CD8-positive, alpha-beta memory T cell (primary cell): ENCODE measurements around the gene BACH1. TPM values are rescaled to one million over a fixed set of nuclear protein-coding genes. Genes with fewer than 3 reads are reported as not detected.

Source experiments
- CTCF ChIA-PET: fragments of 350-600 bp; sonication (Branson Sonifier 250); formaldehyde crosslinking; loops from one replicate; lab custom pipeline; 2021; ENCODE audit warnings: antibody characterized with exemption; lab: Charles Lee
- POLR2A ChIA-PET: fragments of 350-600 bp; sonication (Branson Sonifier 250); formaldehyde crosslinking; loops from one replicate; lab custom pipeline; 2021; ENCODE audit warnings: antibody characterized with exemption; lab: Charles Lee
- DNase-seq, 5 donors: peaks; one replicate each; pipeline versions ENCODE4 v3.0.0 to v3.0.0-alpha.2; 2020 to 2022; ENCODE audit warnings: mixed read lengths in 1 of 5
- H3K27ac ChIP-seq: one replicate; pipeline ENCODE4 v1.7.0; 2013; ENCODE audit warnings: low read depth, mild to moderate bottlenecking, low read length, moderate library complexity
- H3K27me3 ChIP-seq: 2 replicates; pipeline ENCODE4 v1.7.0; 2013; ENCODE audit warnings: low read length, mild to moderate bottlenecking; ENCODE audit not compliant: insufficient read depth, poor library complexity, severe bottlenecking
- H3K36me3 ChIP-seq: 2 replicates; pipeline ENCODE4 v1.7.0; 2013; ENCODE audit warnings: mild to moderate bottlenecking, low read length, moderate library complexity; ENCODE audit not compliant: insufficient read depth
- H3K4me1 ChIP-seq: 2 replicates; pipeline ENCODE4 v1.7.0; 2013; ENCODE audit warnings: mild to moderate bottlenecking, low read length, moderate library complexity; ENCODE audit not compliant: insufficient read depth
- H3K4me3 ChIP-seq: 2 replicates; pipeline ENCODE4 v1.7.0; 2013; ENCODE audit warnings: mild to moderate bottlenecking, low read length
- H3K9me3 ChIP-seq: 2 replicates; pipeline ENCODE4 v1.7.0; 2013; ENCODE audit warnings: mild to moderate bottlenecking, low read length
- H3K27ac Mint-ChIP-seq, 8 donors: one replicate each; pipeline ENCODE4 v1.8.0; 2020 to 2021; ENCODE audit warnings: mixed read lengths in 8 of 8, mild to moderate bottlenecking in 6 of 8, inconsistent platforms in 3 of 8, moderate library complexity in 3 of 8
- H3K27me3 Mint-ChIP-seq, 2 donors: one replicate each; pipeline ENCODE4 v1.8.0; 2020 to 2021; ENCODE audit warnings: mixed read lengths in 2 of 2, mild to moderate bottlenecking in 1 of 2, moderate library complexity in 1 of 2
- H3K36me3 Mint-ChIP-seq, 3 donors: one replicate each; pipeline ENCODE4 v1.8.0; 2020 to 2021; ENCODE audit warnings: mixed read lengths in 3 of 3, inconsistent platforms in 1 of 3, mild to moderate bottlenecking in 1 of 3
- H3K4me1 Mint-ChIP-seq, 3 donors: one replicate each; pipeline ENCODE4 v1.8.0; 2020 to 2021; ENCODE audit warnings: mixed read lengths in 3 of 3, inconsistent platforms in 1 of 3, mild to moderate bottlenecking in 1 of 3
- H3K4me3 Mint-ChIP-seq, 7 donors: one replicate each; pipeline ENCODE4 v1.8.0; 2020 to 2021; ENCODE audit warnings: mixed read lengths in 7 of 7, mild to moderate bottlenecking in 6 of 7, moderate library complexity in 4 of 7, inconsistent platforms in 2 of 7
- H3K9me3 Mint-ChIP-seq, 5 donors: one replicate each; pipeline ENCODE4 v1.8.0; 2020 to 2022; ENCODE audit warnings: mixed read lengths in 5 of 5, mild to moderate bottlenecking in 3 of 5, moderate library complexity in 2 of 5, inconsistent platforms in 1 of 5
- polyA plus RNA-seq: library from polyadenylated mRNA; unstranded; fragments of 300-500 nt; fragmentation: Illumina TruSeq; gene quantifications from one replicate; pipeline ENCODE4 v1.2.3, GENCODE V29; 2021
- total RNA-seq, 2 experiments: library from RNA; stranded (reverse); gene quantifications; one replicate each; pipeline ENCODE4 v1.2.3, GENCODE V29; 2021

BACH1 gene
- total and polyA plus RNA-seq, 3 experiments from 2014 or later, result 13.0 to 25.6 (median 20.8) TPM

DNA sequence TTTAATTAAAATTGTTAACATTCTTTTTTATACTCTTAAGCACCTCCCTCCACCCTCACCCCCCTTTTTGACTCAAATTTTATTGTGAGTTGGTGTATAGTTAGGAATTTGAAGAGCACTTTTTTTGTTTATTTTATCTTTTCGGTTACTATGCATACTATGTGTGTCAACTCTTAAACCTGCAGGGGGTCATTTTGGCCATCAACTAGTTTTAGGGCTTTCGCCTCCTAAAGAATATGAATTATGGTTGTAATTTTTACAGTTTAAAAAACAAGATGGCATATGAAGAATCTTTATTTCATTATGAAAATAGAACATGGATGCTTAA, 9.7 kb downstream of the BACH1 start:
- H3K36me3 ChIP-seq, result no peaks in the 10 kb centered on the region
- ChIA-PET POLR2A (no interaction called here), CTCF (interaction anchor here (1.1 kb wide), 1 partner anchor 9 kb away, joined by 4 read pairs; no protein-coding TSS in a partner anchor)
- H3K9me3 Mint-ChIP-seq, result no peaks in the 10 kb centered on the region
- no peak overlapping the region for H3K27ac ChIP-seq
- DNase-seq, result no peak
- H3K4me3 ChIP-seq, result no peak overlapping the region
- H3K27me3 ChIP-seq, result no peaks in the 10 kb centered on the region
- H3K36me3 Mint-ChIP-seq, result peaks cover 0 to 7% (median 6%) of the 10 kb centered on the region in 3 donors
- H3K4me3 Mint-ChIP-seq, result peak overlapping the region in 1 of 7 donors; percentile 25
- peaks cover 35 to 70% (median 67%) of the 10 kb centered on the region in 3 donors for H3K4me1 Mint-ChIP-seq
- no peaks in the 10 kb centered on the region for H3K4me1 ChIP-seq
- no peaks in the 10 kb centered on the region for H3K27me3 Mint-ChIP-seq
- no peak overlapping the region for H3K27ac Mint-ChIP-seq
- no peaks in the 10 kb centered on the region for H3K9me3 ChIP-seq

DNA sequence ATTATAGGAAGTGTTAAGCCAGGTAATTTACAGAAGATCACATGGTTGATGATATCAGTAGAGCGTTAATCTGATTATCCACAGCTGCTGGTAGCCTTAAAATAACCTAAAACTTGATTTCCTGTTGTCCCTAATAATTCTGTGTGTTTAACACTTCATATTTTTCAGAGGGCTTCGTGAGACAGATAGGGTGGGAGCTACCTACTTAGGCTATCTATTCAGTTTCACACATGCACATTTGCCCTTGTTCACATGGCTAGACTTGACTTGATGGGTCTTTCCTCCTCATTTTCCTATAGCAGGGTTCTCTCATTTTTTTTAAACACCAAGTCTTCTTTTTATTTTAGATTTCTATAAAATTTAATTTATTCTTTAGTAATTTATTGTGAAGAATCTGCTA, 11.0 kb downstream of the BACH1 start:
- Histone ChIP-seq H3K27ac (no peak overlapping the region), H3K4me1 (no peaks in the 10 kb centered on the region), H3K36me3 (no peaks in the 10 kb centered on the region), H3K27me3 (no peaks in the 10 kb centered on the region), H3K4me3 (no peak overlapping the region), H3K9me3 (no peaks in the 10 kb centered on the region)
- no peak overlapping the region for H3K4me3 Mint-ChIP-seq
- ChIA-PET CTCF (no interaction called here), POLR2A (no interaction called here)
- H3K27ac Mint-ChIP-seq, result no peak overlapping the region
- no peak for DNase-seq
- H3K27me3 Mint-ChIP-seq, result no peaks in the 10 kb centered on the region
- no peaks in the 10 kb centered on the region for H3K9me3 Mint-ChIP-seq
- H3K36me3 Mint-ChIP-seq, result peaks cover 0 to 7% (median 6%) of the 10 kb centered on the region in 3 donors
- peaks cover 37 to 78% (median 71%) of the 10 kb centered on the region in 3 donors for H3K4me1 Mint-ChIP-seq

DNA sequence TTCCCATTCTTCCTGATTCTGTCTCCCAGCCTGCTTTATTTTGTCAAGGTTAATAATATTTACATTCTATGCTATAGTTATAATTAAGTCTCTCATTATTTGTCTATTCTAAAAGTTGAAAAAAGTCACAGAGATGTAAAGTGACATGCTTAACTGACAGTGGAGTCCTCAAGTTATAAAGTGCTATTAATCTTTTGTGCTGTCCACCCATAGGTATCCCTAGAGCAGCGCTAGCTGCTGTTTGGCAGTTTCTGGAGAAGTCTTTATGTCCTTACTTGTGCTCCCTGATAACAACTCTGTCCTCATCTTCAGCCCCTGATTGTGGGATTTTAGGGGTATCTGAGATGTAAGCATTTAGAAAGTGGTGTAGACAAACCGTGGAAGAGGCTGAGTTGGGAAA, 13.1 kb downstream of the BACH1 start:
- peaks cover 34 to 83% (median 67%) of the 10 kb centered on the region in 3 donors for H3K4me1 Mint-ChIP-seq
- no peaks in the 10 kb centered on the region for H3K9me3 Mint-ChIP-seq

GRCh38 chr21:29312981-29313380, 14.3 kb downstream of the BACH1 start:
- H3K4me3 ChIP-seq, result no peak overlapping the region
- no peaks in the 10 kb centered on the region for H3K9me3 ChIP-seq
- Mint-ChIP-seq H3K36me3 (peaks cover 0 to 3% (median 3%) of the 10 kb centered on the region in 3 donors), H3K4me1 (peaks cover 39 to 85% (median 67%) of the 10 kb centered on the region in 3 donors), H3K27ac (no peak overlapping the region), H3K9me3 (no peaks in the 10 kb centered on the region), H3K4me3 (no peak overlapping the region), H3K27me3 (no peaks in the 10 kb centered on the region)
- H3K4me1 ChIP-seq, result no peaks in the 10 kb centered on the region
- ChIA-PET CTCF (interaction anchor here (1.2 kb wide), 1 partner anchor 13 kb away, joined by 4 read pairs; no protein-coding TSS in a partner anchor), POLR2A (no interaction called here)
- no peak overlapping the region for H3K27ac ChIP-seq
- no peaks in the 10 kb centered on the region for H3K36me3 ChIP-seq
- no peak for DNase-seq
- no peaks in the 10 kb centered on the region for H3K27me3 ChIP-seq

More for the DNA sequence above, 13.1 kb downstream of the BACH1 start:
- Mint-ChIP-seq H3K27me3 (no peaks in the 10 kb centered on the region), H3K4me3 (no peak overlapping the region), H3K36me3 (peaks cover 0 to 3% (median 3%) of the 10 kb centered on the region in 3 donors), H3K27ac (peak overlapping the region in 1 of 8 donors; percentile 52)
- DNase-seq, result no peak
- Histone ChIP-seq H3K36me3 (no peaks in the 10 kb centered on the region), H3K4me3 (no peak overlapping the region), H3K9me3 (no peaks in the 10 kb centered on the region), H3K27ac (no peak overlapping the region), H3K4me1 (no peaks in the 10 kb centered on the region), H3K27me3 (no peaks in the 10 kb centered on the region)
- ChIA-PET CTCF (no interaction called here), POLR2A (no interaction called here)

- no peak overlapping the region for H3K4me3 ChIP-seq
- Mint-ChIP-seq H3K4me3 (no peak overlapping the region), H3K4me1 (peaks cover 42 to 85% (median 66%) of the 10 kb centered on the region in 3 donors), H3K36me3 (peaks cover 0 to 5% (median 3%) of the 10 kb centered on the region in 3 donors), H3K27me3 (no peaks in the 10 kb centered on the region), H3K9me3 (no peaks in the 10 kb centered on the region), H3K27ac (peak overlapping the region in 1 of 8 donors; percentile 56)
- no peak overlapping the region for H3K27ac ChIP-seq
- no peaks in the 10 kb centered on the region for H3K36me3 ChIP-seq
- no peaks in the 10 kb centered on the region for H3K27me3 ChIP-seq
- ChIA-PET POLR2A (no interaction called here), CTCF (interaction anchor here (1.2 to 1.5 kb wide), 2 partner anchors 11 to 14 kb away, joined by 4 to 6 read pairs; no protein-coding TSS in a partner anchor)
- H3K4me1 ChIP-seq, result no peaks in the 10 kb centered on the region
- no peak for DNase-seq
- H3K9me3 ChIP-seq, result no peaks in the 10 kb centered on the region
Measured at GRCh38 chr21:29313662-29314408, 15.1 kb downstream of the BACH1 start.

- Mint-ChIP-seq H3K27me3 (no peaks in the 10 kb centered on the region), H3K36me3 (peaks cover 0 to 5% (median 3%) of the 10 kb centered on the region in 3 donors), H3K9me3 (no peaks in the 10 kb centered on the region), H3K4me1 (peaks cover 47 to 85% (median 73%) of the 10 kb centered on the region in 3 donors), H3K27ac (peak overlapping the region in 1 of 8 donors; percentile 71), H3K4me3 (no peak overlapping the region)
- Histone ChIP-seq H3K36me3 (no peaks in the 10 kb centered on the region), H3K27me3 (no peaks in the 10 kb centered on the region), H3K27ac (peak overlapping the region; percentile 33), H3K4me3 (no peak overlapping the region), H3K4me1 (no peaks in the 10 kb centered on the region), H3K9me3 (no peaks in the 10 kb centered on the region)
- ChIA-PET POLR2A (no interaction called here), CTCF (no interaction called here)
- DNase-seq, result no peak
Measured at GRCh38 chr21:29315131-29315749, 16.5 kb downstream of the BACH1 start.

DNA sequence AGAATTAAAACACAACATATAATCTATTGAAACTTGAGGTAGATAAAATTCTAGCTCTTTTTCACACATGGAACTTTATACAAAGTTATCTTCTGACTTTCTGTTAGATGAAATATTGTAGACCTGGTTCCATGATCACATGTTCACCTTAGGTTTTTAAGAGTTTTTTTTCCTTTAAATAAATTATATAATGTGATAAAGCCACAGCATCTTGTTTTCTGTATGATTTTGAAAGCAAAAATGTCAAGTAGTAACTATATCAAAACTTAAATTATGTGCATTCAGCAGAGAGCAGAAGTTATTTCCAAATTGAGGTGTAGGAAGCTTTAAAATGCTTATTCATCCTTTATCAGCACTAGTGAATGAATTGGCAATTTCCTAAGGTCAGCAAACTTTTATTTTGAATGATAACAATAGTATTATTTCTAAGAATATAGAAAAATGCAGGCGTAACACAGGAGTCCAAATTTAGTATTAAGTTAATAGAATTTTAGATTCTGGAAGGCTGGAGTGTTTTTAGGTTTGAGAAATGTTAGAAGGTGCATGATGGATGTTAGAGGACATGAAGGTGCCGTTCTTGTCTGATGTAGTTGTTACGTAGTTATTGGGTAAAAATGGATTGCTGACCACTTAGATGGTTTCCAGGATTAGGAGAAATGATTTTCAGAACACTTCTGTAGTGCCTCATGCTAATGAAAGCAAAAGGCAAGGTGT, 17.5 kb downstream of the BACH1 start:
- Mint-ChIP-seq H3K27me3 (no peaks in the 10 kb centered on the region), H3K9me3 (peaks cover 0 to 3% (median 0%) of the 10 kb centered on the region in 5 donors), H3K36me3 (peaks cover 3 to 6% (median 6%) of the 10 kb centered on the region in 3 donors), H3K27ac (no peak overlapping the region), H3K4me1 (peaks cover 49 to 88% (median 73%) of the 10 kb centered on the region in 3 donors), H3K4me3 (no peak overlapping the region)
- Histone ChIP-seq H3K27me3 (no peaks in the 10 kb centered on the region), H3K27ac (peak overlapping the region; percentile 33), H3K4me1 (no peaks in the 10 kb centered on the region), H3K36me3 (no peaks in the 10 kb centered on the region), H3K9me3 (no peaks in the 10 kb centered on the region), H3K4me3 (no peak overlapping the region)
- ChIA-PET POLR2A (no interaction called here), CTCF (no interaction called here)
- no peak for DNase-seq
